Activated T-cell treated with anti-CD3 and anti-CD28 coated beads, Interleukin-2, amount 50 U/mL, for 48 hours (primary cell): ENCODE measurements around the gene ZNF397.

Experiments
- DNase-seq, 2 experiments: peaks; one replicate each; pipeline ENCODE4 v3.0.0-alpha.2; 2020

ZNF397 gene

GRCh38 chr18:35306588-35307250 lies 65.9 kb downstream of the ZNF397 start:
- no peak for DNase-seq
